Esophagus squamous epithelium (tissue), 4 donors: ENCODE measurements around the gene RASA3.

Experiments used
- POLR2A ChIP-seq, 4 donors: fragments of 450-650 bp; IDR thresholded peaks; one replicate each; pipeline ENCODE4 v1.6.1; 2017; ENCODE audit warnings: antibody characterized with exemption in 4 of 4, mild to moderate bottlenecking in 4 of 4, moderate library complexity in 3 of 4
- TF ChIP-seq, protein P1 (sequence below), 6 experiments: fragments of 450-650 bp in 4 of 6; fragments of 200-600 bp in 2 of 6; sonication (generic) in 2 of 6; IDR thresholded peaks; one replicate each; pipeline ENCODE4 v1.5.1; 2016 to 2019; ENCODE audit warnings: antibody characterized with exemption in 6 of 6, mild to moderate bottlenecking in 4 of 6, moderate library complexity in 4 of 6

DNA sequence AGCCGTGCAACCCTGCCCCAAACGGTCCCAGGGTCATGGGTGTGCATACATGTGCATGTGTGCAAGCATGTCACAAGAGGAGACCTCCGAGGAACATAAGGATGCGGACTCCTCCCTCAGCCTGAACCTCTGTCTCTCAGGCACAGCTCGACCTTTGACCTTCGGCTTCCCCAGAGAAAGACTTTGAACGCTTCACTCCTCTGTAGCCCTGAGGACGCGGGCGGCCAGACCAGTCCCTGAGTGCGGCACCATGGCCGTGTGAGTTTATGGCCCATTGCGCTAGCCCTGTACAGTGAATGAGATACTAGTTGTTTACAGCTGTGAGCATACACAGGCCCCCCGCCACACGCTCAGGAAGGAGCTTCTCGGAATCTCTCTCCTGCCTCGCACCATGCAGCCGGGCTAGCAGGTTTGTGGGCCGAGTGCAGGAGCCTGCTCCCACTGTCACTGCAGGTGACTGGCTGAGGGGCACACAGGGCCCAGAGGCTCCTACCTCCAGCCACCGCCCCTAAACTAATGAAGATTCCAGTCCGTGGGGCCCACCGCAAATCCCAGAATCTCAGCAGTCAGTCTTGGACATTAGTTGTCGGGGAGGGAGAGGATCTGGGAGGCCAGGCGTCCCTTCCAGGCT is 10.8 kb downstream of the RASA3 start:
- TF ChIP-seq, protein P1, sequence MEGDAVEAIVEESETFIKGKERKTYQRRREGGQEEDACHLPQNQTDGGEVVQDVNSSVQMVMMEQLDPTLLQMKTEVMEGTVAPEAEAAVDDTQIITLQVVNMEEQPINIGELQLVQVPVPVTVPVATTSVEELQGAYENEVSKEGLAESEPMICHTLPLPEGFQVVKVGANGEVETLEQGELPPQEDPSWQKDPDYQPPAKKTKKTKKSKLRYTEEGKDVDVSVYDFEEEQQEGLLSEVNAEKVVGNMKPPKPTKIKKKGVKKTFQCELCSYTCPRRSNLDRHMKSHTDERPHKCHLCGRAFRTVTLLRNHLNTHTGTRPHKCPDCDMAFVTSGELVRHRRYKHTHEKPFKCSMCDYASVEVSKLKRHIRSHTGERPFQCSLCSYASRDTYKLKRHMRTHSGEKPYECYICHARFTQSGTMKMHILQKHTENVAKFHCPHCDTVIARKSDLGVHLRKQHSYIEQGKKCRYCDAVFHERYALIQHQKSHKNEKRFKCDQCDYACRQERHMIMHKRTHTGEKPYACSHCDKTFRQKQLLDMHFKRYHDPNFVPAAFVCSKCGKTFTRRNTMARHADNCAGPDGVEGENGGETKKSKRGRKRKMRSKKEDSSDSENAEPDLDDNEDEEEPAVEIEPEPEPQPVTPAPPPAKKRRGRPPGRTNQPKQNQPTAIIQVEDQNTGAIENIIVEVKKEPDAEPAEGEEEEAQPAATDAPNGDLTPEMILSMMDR (IDR thresholded peaks at IDR 0.05) = no peak
- no peak for TF ChIP-seq POLR2A (IDR thresholded peaks at IDR 0.05)
